SK-N-SH treated with all-trans-retinoic acid at 6 μM for 48 hours (cell line): Measurements from ENCODE around the gene DHDDS.

Source experiments
- ATAC-seq: fragments of 200-7000 bp; cut with Tn5 transposase; 3 replicates; pipeline ENCODE4 v1.9.1; 2020; ENCODE audit warnings: mild to moderate bottlenecking, moderate library complexity
- ARNTL ChIP-seq: fragments of 450-650 bp; formaldehyde crosslinking; IDR thresholded peaks from 2 replicates; pipeline ENCODE4 v1.5.0; 2020; ENCODE audit warnings: low read depth, mild to moderate bottlenecking, moderate library complexity, borderline replicate concordance
- BACH2 ChIP-seq: fragments of 250-450 bp; sonication (Bioruptor Pico); IDR thresholded peaks from 2 replicates; pipeline ENCODE4 v1.9.0; 2021; ENCODE audit warnings: mild to moderate bottlenecking, borderline replicate concordance
- CREB5 ChIP-seq: fragments of 250-450 bp; sonication (Bioruptor Pico); IDR thresholded peaks from 2 replicates; pipeline ENCODE4 v1.5.1; 2020; ENCODE audit warnings: low read depth, mild to moderate bottlenecking, moderate library complexity
- CSDC2 ChIP-seq: fragments of 250-450 bp; sonication (Bioruptor Pico); IDR thresholded peaks from 2 replicates; pipeline ENCODE4 v1.5.0; 2020; ENCODE audit warnings: mild to moderate bottlenecking, moderate library complexity
- CSRNP3 ChIP-seq: fragments of 250-450 bp; sonication (Bioruptor Pico); IDR thresholded peaks from 2 replicates; pipeline ENCODE4 v1.5.1; 2021; ENCODE audit warnings: mild to moderate bottlenecking, moderate library complexity
- GLIS3 ChIP-seq: fragments of 250-450 bp; sonication (Bioruptor Pico); IDR thresholded peaks from 2 replicates; pipeline ENCODE4 v1.5.0; 2020; ENCODE audit warnings: mild to moderate bottlenecking, moderate library complexity
- ISL1 ChIP-seq: fragments of 250-450 bp; sonication (Bioruptor Pico); IDR thresholded peaks from 2 replicates; pipeline ENCODE4 v2.1.2; 2022; ENCODE audit warnings: mild to moderate bottlenecking, moderate library complexity
- OSR1 ChIP-seq: fragments of 250-450 bp; sonication (Bioruptor Pico); IDR thresholded peaks from 2 replicates; pipeline ENCODE4 v1.8.0; 2022; ENCODE audit warnings: moderate library complexity, mild to moderate bottlenecking, inconsistent platforms
- PATZ1 ChIP-seq: fragments of 250-450 bp; sonication (Bioruptor Pico); IDR thresholded peaks from 2 replicates; pipeline ENCODE4 v1.8.0; 2020; ENCODE audit warnings: mild to moderate bottlenecking, moderate library complexity, borderline replicate concordance
- PPARA ChIP-seq: fragments of 250-450 bp; sonication (Bioruptor Pico); IDR thresholded peaks from 2 replicates; pipeline ENCODE4 v1.5.0; 2020; ENCODE audit warnings: mild to moderate bottlenecking, borderline replicate concordance
- RARB ChIP-seq: fragments of 250-450 bp; sonication (Bioruptor Pico); IDR thresholded peaks from 2 replicates; pipeline ENCODE4 v1.8.0; 2021; ENCODE audit warnings: mild to moderate bottlenecking, moderate library complexity
- SNAI2 ChIP-seq: fragments of 250-450 bp; sonication (Bioruptor Pico); IDR thresholded peaks from 2 replicates; pipeline ENCODE4 v1.5.0; 2020; ENCODE audit warnings: mild to moderate bottlenecking, moderate library complexity
- TCF4 ChIP-seq: fragments of 250-450 bp; sonication (Bioruptor Pico); IDR thresholded peaks from 2 replicates; pipeline ENCODE4 v1.8.0; 2021; ENCODE audit warnings: mild to moderate bottlenecking, moderate library complexity, borderline replicate concordance
- TOX ChIP-seq: fragments of 250-450 bp; sonication (Bioruptor Pico); IDR thresholded peaks from 2 replicates; pipeline ENCODE4 v1.8.0; 2021; ENCODE audit warnings: mild to moderate bottlenecking, moderate library complexity, borderline replicate concordance
- TSHZ2 ChIP-seq: fragments of 250-450 bp; sonication (Bioruptor Pico); IDR thresholded peaks from 2 replicates; pipeline ENCODE4 v1.5.0; 2020; ENCODE audit warnings: mild to moderate bottlenecking, moderate library complexity
- ZC3H10 ChIP-seq: fragments of 250-450 bp; sonication (Bioruptor Pico); IDR thresholded peaks from 2 replicates; pipeline ENCODE4 v1.5.1; 2021; ENCODE audit warnings: mild to moderate bottlenecking, moderate library complexity
- ZFP3 ChIP-seq: fragments of 250-450 bp; sonication (Bioruptor Pico); IDR thresholded peaks from 2 replicates; pipeline ENCODE4 v1.5.0; 2020; ENCODE audit warnings: mild to moderate bottlenecking, moderate library complexity
- ZFP30 ChIP-seq: fragments of 450-650 bp; formaldehyde crosslinking; IDR thresholded peaks from 2 replicates; pipeline ENCODE4 v1.5.0; 2022; ENCODE audit warnings: mild to moderate bottlenecking, moderate library complexity
- ZNF565 ChIP-seq: fragments of 450-650 bp; formaldehyde crosslinking; conservative IDR thresholded peaks from 2 replicates; pipeline ENCODE4 v1.5.0; 2020; ENCODE audit warnings: low read depth, mild to moderate bottlenecking, moderate library complexity
- ZNF70 ChIP-seq: fragments of 450-650 bp; formaldehyde crosslinking; IDR thresholded peaks from 2 replicates; pipeline ENCODE4 v1.5.0; 2020; ENCODE audit warnings: mild to moderate bottlenecking, moderate library complexity
- ZNF8 ChIP-seq: fragments of 450-650 bp; formaldehyde crosslinking; IDR thresholded peaks from 2 replicates; pipeline ENCODE4 v1.5.0; 2020; ENCODE audit warnings: mild to moderate bottlenecking, moderate library complexity

DHDDS gene

GRCh38 chr1:26429721-26430120, 2.4 kb upstream of the DHDDS start:
- TF ChIP-seq ZC3H10 (CRISPR knock-in tag), result no peak
- TF ChIP-seq SNAI2, result no peak
- no peak for TF ChIP-seq TCF4
- TF ChIP-seq CREB5 (CRISPR knock-in tag), result no peak
- no peak for TF ChIP-seq ZNF70
- TF ChIP-seq ZNF565 (CRISPR knock-in tag), result no peak
- no peak for TF ChIP-seq ZFP30 (CRISPR knock-in tag)
- no peak for TF ChIP-seq ARNTL
- no peak for TF ChIP-seq ZFP3 (CRISPR knock-in tag)
- TF ChIP-seq ISL1 (CRISPR knock-in tag), result no peak
- ATAC-seq, result no peak

GRCh38 chr1:26432793-26433192, 672 bp downstream of the DHDDS start:
- TF ChIP-seq ZFP3 (CRISPR knock-in tag) (no peak), CSRNP3 (CRISPR knock-in tag) (no peak), ZFP30 (CRISPR knock-in tag) (no peak)
- TF ChIP-seq, all 23 proteins: peak for 0
- ATAC-seq, result no peak

- TF ChIP-seq PPARA (CRISPR knock-in tag) (no peak), PATZ1 (CRISPR knock-in tag) (no peak), ZNF8 (CRISPR knock-in tag) (no peak), SNAI2 (no peak), RARB (CRISPR knock-in tag) (no peak), TSHZ2 (CRISPR knock-in tag) (no peak)
- ATAC-seq, result no peak
Measured at GRCh38 chr1:26434161-26434752, 2.1 kb downstream of the DHDDS start.

- no peak for ATAC-seq
- no peak for TF ChIP-seq ZNF565 (CRISPR knock-in tag)
- TF ChIP-seq CSRNP3 (CRISPR knock-in tag), result no peak
- no peak for TF ChIP-seq TCF4
- no peak for TF ChIP-seq ISL1 (CRISPR knock-in tag)
- TF ChIP-seq CREB5 (CRISPR knock-in tag), result no peak
- no peak for TF ChIP-seq ZFP3 (CRISPR knock-in tag)
- TF ChIP-seq GLIS3 (CRISPR knock-in tag), result no peak
- TF ChIP-seq ZC3H10 (CRISPR knock-in tag), result no peak
- TF ChIP-seq OSR1, result no peak
- TF ChIP-seq PPARA (CRISPR knock-in tag), result no peak
- TF ChIP-seq TOX (CRISPR knock-in tag), result no peak
- TF ChIP-seq BACH2 (CRISPR knock-in tag), result no peak
- TF ChIP-seq CSDC2 (CRISPR knock-in tag), result no peak
- no peak for TF ChIP-seq ZNF70
Measured at GRCh38 chr1:26438041-26438440, 5.9 kb downstream of the DHDDS start.
